DMS 273 treated with DMSO at 0.1 percent for 48 hours (cell line): ENCODE data around the gene SPATA31D4.

Source experiments
- DNase-seq: peaks from one replicate; lab custom pipeline; 2025; lab: John Stamatoyannopoulos, UW

Gene SPATA31D4

DNA sequence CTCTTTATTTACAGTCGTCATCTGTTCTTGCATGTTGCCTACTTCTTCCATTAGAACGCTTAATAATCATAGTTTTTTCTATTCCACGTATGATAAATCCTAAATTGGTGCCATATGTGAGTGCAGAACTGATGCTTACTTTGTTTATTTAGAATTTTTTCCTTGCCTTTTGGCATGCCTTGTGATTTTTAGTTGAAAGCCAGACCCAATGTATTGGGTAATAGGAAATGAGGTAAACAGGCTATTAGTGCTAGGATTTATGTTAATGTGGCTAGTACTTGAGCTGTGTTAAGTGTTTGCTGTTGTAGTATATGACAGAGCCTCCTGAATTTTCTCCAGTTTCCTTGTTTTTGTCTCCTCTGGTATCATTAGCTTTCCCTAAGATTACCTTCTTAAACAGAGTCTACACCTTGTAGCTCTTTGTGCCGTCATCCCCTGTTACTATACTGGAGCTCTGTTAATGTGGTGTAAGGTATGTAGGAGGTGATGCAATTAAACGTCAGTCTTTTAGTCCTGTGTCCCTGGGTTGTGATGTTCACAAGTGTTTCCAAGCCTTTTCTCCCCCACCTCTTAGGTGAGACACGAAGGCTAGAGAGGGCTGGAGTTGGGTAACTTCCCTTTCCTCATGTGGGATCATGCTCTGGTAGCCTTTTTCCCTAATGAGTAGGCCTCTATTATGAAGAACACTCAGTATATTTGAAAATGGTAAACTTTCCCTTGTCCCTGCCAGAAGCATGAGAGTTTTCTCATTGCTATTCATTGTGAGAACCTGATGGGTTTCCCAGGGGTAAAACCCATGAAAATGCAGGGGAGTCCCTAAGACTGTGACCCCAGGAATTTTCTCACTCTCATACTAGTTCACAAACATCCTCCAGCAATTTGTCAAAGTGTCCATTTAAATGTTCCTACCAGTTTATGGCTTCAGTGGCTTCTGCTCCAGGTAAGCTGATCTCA, 36.3 kb downstream of the SPATA31D4 start:
- no peak for DNase-seq

DNA sequence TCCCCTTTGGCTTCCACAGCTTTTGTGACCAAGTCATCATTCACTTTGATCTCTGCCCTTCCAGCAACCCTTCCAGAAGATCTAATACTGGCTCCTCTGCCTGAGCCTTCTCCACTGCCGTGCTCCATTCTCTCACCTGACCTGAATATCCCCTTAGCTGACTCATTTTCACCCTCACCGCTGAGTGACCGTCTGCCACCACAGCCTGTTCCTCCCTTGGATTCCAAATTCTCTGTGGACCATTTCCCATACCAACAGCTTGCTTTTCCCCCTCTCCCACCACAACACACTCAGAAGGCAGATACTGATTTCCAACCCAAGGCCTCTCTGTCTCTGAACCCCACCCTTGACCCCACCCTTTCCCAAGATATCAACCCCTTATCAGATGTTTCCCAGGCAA, 39.8 kb downstream of the SPATA31D4 start:
- no peak for DNase-seq

DNA sequence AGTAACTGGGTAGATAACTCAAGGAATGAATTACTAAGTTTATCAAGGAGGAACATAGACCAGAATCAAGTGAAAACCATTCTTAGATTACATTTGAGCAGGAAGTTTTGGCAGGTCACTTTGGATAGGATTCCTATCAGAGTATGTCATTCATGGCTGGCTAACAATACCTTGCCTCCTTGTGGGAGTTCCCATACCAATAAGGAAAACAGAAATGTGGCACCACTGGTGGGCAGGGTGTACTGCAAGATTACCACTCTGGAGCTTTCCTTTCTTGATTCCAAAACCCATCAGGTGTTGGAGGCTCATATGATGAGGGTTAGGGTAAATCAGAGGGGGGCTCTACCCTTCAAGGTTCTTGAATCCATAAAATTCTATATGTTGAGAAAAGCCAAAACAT, 41.7 kb downstream of the SPATA31D4 start:
- no peak for DNase-seq

DNA sequence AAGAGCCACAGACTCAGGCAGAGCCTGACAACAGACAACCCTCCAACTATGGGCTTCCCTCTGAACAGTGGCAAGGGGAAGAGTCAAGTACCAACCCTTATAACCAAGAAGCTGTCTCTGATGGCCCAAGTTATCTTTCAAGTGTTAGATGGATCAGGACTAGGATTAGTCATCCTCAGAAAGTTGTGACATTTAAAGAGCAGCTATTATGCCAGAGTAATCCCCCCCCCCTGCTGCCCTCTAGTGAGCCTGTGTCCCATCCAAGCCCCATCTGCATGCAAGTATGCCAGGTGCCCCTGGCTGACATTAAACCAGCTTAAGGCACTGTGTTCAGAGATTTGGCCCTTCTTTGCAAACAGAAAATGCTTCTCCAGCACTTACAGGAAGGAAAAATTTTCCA, 43.5 kb downstream of the SPATA31D4 start:
- no peak for DNase-seq

DNA sequence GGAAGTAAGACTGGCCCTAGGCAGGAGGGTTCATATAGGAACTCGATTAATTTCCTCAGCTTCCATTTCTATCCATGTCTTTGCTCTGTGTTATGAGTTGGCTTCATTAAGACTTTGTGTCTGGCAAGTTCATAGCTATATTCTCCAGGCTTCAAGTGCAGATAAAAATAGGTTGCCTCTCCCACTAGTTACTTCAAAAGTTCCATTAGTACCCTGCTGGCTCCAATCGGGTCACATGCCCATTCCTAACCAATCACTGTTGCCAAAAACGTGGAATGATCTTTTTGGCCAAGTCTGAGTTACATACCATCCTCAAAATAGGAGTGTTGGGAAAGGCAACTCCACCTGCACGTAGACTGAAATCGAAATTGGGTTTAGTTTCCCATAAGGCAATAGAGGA, 46.5 kb downstream of the SPATA31D4 start:
- DNase-seq: no peak

DNA sequence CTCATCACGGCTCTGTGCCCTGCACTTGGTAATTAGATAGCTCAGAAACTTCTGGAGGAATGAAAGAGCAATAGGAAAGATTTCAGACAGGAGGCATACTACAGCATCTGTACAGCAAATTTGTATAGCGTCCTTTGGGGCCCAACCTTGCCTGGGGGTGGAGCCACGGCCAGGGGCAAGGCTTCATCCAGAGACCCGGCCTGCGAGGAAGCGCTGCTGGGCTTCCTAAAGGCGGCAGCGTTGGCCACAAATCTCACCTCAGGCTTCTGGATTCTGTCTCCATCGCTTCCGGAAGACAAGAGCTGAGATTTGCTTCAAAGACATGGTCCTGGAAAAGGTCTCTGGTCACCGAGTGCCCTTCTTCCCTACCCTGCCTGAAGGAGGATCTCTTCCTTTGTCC, 48.1 kb downstream of the SPATA31D4 start:
- no peak for DNase-seq

DNA sequence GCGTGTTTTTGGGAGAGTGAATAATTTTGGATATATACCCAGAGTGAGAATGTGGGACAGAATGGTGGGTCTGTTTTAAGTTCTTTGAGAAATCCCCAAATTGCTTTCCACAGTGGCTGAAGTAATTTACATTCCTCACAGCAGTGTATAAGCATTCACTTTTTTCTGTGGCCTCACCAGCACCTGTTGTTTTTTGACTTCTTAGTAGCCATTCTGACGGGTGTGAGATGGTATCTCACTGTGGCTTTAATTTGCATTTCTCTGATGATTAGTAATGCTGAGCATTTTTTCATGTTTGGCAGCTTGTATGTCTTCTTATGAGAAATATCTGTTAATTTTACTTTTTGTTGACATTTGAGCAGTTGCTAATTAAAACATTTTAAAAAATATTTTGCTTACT, 51.0 kb downstream of the SPATA31D4 start:
- no peak for DNase-seq

DNA sequence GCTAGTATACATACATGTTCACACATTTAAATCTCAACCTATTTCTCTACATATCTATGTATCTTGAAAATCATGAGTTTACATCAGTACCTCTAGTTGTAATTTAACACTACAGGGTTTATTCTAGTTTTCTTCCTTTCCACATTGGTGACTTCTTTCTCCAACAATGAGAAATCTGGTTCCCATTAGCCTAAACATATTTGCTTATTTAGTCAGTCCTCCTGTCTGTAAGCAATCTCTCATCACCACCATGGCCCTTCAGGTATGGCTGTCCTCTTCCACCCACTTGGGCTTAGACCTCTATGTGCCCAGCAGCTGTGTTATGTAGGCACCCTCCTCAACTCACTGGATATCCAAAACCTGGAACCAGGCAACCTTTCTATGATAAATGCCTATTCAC, 52.3 kb downstream of the SPATA31D4 start:
- no peak for DNase-seq

DNA sequence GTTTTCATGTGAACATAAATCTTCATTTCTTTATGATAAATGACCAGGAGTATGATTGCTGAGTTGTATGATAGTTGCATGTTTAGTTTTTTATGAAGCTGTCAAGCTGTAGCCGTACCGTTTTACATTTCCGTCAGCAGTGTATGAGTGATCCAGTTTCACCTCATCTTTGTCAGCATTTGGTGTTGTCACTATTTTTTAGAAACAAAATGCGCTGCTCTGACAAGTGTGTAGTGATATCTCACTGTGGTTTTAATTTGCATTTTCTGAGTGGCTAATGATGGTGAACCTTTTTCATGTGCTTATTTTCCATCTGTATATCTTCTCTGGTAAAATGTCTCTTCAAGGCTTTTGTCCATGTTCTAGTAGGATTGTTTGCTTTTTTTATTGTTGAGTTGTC, 53.7 kb downstream of the SPATA31D4 start:
- DNase-seq: no peak
